ENCODE data around the gene EIF1AD. TPM values are rescaled to one million over a fixed set of nuclear protein-coding genes. Genes with fewer than 3 reads are reported as not detected.

The EIF1AD gene
- total and polyA plus RNA-seq, 2 of the 8 experiments (the other 6 are each of a cell fraction or from before 2014, with no cell fraction given) = 32.6 to 39.9 TPM

DNA sequence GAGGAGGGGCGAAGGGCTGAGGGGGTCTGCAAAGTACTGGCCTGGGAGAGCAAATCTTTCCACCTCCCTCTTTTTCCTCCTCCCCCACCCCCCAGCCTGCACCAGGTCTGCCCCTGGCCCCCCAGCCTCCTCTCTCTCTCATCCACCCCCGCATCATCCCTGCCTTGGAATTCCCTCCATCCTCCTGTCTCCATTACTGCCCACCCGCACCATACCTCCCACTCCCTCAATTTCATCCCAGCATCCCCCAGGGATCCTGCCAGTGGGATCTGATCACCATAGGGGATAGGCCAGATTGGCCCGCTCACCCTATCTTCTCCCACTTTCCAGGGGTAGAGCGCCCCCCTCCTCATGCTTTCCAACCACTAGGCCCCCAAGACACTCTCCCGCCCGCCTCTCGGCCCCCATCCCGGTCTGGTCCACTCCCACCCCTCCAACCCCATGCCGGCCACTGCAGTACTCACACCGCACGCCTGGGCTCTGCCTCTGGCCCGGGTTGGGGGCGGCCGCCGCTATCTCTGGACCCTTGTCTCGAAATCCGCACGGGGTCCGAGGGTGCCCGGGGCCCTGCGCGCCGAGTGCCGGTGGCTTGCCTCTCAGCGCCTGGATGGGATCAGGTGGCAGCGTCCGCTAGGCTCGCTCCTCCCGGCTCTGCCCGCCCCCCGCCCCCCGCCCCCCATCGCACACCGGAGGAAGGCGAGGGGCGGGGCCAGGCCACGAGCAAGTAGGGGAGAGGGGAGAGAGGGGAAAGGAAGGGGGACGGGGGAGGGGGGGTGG, 46.8 kb upstream of the EIF1AD start, which contains the start of gene GAL3ST3 (continued):
- TF ChIP-seq CEBPB (IDR thresholded peaks at IDR 0.05; ENCODE audit: low read depth, low read length) (no peak), KDM4A (IDR thresholded peaks at IDR 0.05; ENCODE audit: low read depth, low read length, severe bottlenecking) (peak; percentile 72), TAF1 (IDR thresholded peaks at IDR 0.05; ENCODE audit: low read depth, low read length) (peak; percentile 56; the same call in 1 of the 2 replicates), SIRT6 (IDR thresholded peaks at IDR 0.05; ENCODE audit: low read length) (no peak), TBP (IDR thresholded peaks at IDR 0.05; ENCODE audit: low read depth, low read length) (0 out of 2 replicates have a peak, but pooled peaks have one; percentile 28), FOSL1 (IDR thresholded peaks at IDR 0.05; ENCODE audit: insufficient read depth, low read depth, low read length) (no peak), KDM1A (IDR thresholded peaks at IDR 0.05; ENCODE audit: borderline replicate concordance, low read length) (no peak)

All from H1 (cell line).